NT2/D1 (cell line): ENCODE measurements around the gene MAP3K2.

ENCODE experiments used
- DNase-seq: peaks from one replicate; pipeline ENCODE4 v3.0.0-alpha.2; 2011; ENCODE audit warnings: low read depth, low spot score
- H3K27me3 ChIP-seq: 2 replicates; pipeline ENCODE4 v1.6.0; 2011; ENCODE audit warnings: mild to moderate bottlenecking; ENCODE audit not compliant: insufficient read length, insufficient read depth
- H3K36me3 ChIP-seq: 2 replicates; pipeline ENCODE4 v1.6.1; 2011; ENCODE audit warnings: mild to moderate bottlenecking, low read length, mixed read lengths; ENCODE audit not compliant: insufficient read depth, insufficient read length
- H3K4me1 ChIP-seq: 2 replicates; pipeline ENCODE4 v1.5.1; 2011; ENCODE audit not compliant: insufficient read depth, insufficient read length
- H3K4me3 ChIP-seq: 2 replicates; pipeline ENCODE4 v1.5.1; 2011; ENCODE audit warnings: low read depth; ENCODE audit not compliant: insufficient read length
- H3K9ac ChIP-seq: 2 replicates; pipeline ENCODE4 v1.6.0; 2011; ENCODE audit warnings: low read depth; ENCODE audit not compliant: insufficient read length
- H3K9me3 ChIP-seq: 2 replicates; pipeline ENCODE4 v1.5.1; 2011; ENCODE audit warnings: mild to moderate bottlenecking, low read length; ENCODE audit not compliant: insufficient read depth
- SUZ12 ChIP-seq: IDR thresholded peaks from 2 replicates; pipeline ENCODE4 v1.6.1; 2011; ENCODE audit not compliant: insufficient read length, insufficient read depth; ENCODE audit errors: extremely low read depth
- YY1 ChIP-seq: IDR thresholded peaks from 2 replicates; pipeline ENCODE4 v1.6.1; 2011; ENCODE audit not compliant: insufficient read length, insufficient read depth
- ZNF274 ChIP-seq: IDR thresholded peaks from 2 replicates; pipeline ENCODE4 v1.6.1; 2011; ENCODE audit warnings: mild to moderate bottlenecking, low read depth, low read length

The MAP3K2 gene

GRCh38 chr2:127351603-127352002, 36.2 kb downstream of the MAP3K2 start:
- peaks cover 15% of the 10 kb centered on the region; the same call in 1 of the 2 replicates for H3K9me3 ChIP-seq
- no peak overlapping the region for H3K9ac ChIP-seq
- no peaks in the 10 kb centered on the region for H3K4me1 ChIP-seq
- H3K27me3 ChIP-seq: no peaks in the 10 kb centered on the region
- DNase-seq: no peak
- no peak for TF ChIP-seq YY1
- TF ChIP-seq SUZ12: no peak
- TF ChIP-seq ZNF274: no peak
- H3K4me3 ChIP-seq: no peak overlapping the region
- H3K36me3 ChIP-seq: no peaks in the 10 kb centered on the region

DNA sequence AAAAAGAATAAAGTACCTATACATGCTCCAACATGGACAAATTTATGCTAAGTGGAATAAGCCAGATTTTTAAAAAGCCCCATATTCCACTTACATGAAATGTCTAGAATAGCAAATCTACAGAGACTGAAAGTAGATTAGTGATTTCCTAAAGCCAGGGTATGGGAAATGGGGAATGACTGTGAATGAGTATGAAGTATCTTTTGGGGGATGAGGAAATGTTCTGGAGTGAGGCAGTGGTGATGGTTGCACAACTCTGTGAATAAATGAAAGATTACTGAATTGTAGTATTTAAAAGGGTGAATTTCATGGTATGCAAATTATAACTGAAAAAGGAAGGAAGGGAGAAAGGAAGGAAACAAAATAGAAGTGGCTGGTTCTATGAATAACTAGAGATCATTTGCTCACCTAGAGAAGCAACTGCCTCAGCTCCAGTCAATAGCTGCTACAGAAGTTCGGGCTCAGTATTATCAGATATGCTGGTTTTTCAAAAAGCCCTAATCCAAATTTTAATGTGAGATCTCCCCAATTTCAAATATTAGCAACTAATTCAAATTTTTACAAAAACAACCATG, 39.3 kb downstream of the MAP3K2 start:
- H3K27me3 ChIP-seq: no peaks in the 10 kb centered on the region
- no peak for DNase-seq
- TF ChIP-seq SUZ12 (no peak), YY1 (no peak), ZNF274 (no peak)
- H3K9me3 ChIP-seq: peaks cover 11% of the 10 kb centered on the region; the same call in 1 of the 2 replicates
- H3K36me3 ChIP-seq: no peaks in the 10 kb centered on the region
- no peaks in the 10 kb centered on the region for H3K4me1 ChIP-seq
- H3K9ac ChIP-seq: no peak overlapping the region
- no peak overlapping the region for H3K4me3 ChIP-seq

DNA sequence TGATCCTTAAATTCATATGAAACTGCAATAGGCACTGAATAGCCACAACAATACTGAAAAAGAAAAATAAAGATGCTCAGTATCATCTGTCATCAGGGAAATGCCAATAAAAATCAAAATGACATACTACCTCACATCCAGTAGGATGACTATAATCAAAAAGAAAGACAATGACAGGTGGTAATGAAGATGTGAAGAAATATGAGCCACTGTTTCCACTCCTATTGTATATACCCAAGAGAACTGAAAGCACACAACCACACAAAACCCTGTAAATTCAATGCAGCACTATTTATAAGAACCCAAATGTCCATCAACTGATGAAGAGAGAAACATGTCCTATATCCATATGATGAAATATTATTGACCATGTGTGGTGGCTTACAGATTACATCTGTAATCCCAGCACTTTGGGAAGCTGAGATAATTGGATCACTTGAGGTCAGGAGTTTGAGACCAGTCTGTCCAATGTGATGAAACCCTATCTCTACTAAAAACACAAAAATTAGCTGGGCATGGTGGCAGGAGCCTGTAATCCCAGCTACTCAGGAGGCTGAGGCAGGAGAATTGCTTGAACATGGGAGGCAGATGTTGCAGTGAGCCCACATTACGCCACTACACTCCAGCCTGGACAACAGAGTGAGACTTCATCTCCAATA, 39.9 kb downstream of the MAP3K2 start:
- DNase-seq: no peak
- Histone ChIP-seq H3K9ac (no peak overlapping the region), H3K9me3 (peaks cover 11% of the 10 kb centered on the region; the same call in 1 of the 2 replicates), H3K4me1 (no peaks in the 10 kb centered on the region), H3K36me3 (no peaks in the 10 kb centered on the region), H3K4me3 (no peak overlapping the region), H3K27me3 (no peaks in the 10 kb centered on the region)
- TF ChIP-seq SUZ12 (no peak), ZNF274 (no peak), YY1 (no peak)

DNA sequence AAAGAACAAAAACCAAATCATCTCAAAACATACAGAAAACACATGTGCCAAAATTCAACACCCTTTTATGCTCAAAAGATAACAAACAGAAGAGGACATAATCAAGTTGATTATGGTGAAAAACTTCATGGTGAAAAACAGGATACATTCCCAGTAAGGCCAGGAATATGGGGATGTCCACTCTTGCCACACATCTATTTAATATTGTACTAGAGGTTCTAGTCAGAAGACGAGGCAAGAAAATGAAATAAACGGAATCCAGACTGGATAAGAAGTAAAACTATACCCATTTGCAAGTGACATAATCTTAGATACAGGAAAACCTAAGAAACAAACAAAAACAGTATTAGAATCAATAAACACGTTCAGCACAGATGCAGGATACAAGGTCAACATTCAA, 40.8 kb downstream of the MAP3K2 start:
- TF ChIP-seq SUZ12: no peak
- no peak for TF ChIP-seq YY1
- TF ChIP-seq ZNF274: no peak
- no peak for DNase-seq
- no peaks in the 10 kb centered on the region for H3K27me3 ChIP-seq

GRCh38 chr2:127343277-127343676, 44.5 kb downstream of the MAP3K2 start:
- TF ChIP-seq SUZ12 (no peak), ZNF274 (no peak), YY1 (no peak)
- H3K9ac ChIP-seq: no peak overlapping the region
- H3K9me3 ChIP-seq: no peaks in the 10 kb centered on the region
- no peak for DNase-seq
- H3K4me1 ChIP-seq: no peaks in the 10 kb centered on the region
- no peaks in the 10 kb centered on the region for H3K27me3 ChIP-seq
- peaks cover 11% of the 10 kb centered on the region for H3K36me3 ChIP-seq
- no peak overlapping the region for H3K4me3 ChIP-seq

More for the DNA sequence above, 40.8 kb downstream of the MAP3K2 start:
- Histone ChIP-seq H3K9ac (no peak overlapping the region), H3K4me3 (no peak overlapping the region), H3K9me3 (peaks cover 7% of the 10 kb centered on the region; the same call in 1 of the 2 replicates), H3K36me3 (peaks cover 5% of the 10 kb centered on the region), H3K4me1 (no peaks in the 10 kb centered on the region)

DNA sequence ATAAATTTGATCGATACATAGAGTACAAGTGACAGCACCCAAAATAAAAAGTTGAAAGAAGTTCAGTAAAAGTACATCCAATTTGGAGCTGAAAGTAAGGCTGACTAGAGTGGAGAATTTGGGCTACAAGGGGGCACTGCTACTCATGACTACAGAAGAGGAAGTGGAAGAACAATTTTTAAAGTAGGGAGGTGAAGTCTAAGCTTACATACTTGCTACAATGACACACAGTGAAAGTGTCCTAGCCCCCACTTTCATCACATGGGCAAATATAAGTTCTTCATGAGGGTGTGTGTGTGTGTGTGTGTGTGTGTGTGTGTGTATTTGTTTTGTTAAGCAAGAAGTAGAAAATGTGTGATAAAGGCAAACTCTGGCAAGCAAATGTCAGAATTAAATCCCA, 45.7 kb downstream of the MAP3K2 start:
- no peak for DNase-seq
- no peak overlapping the region for H3K9ac ChIP-seq
- H3K9me3 ChIP-seq: no peaks in the 10 kb centered on the region
- H3K4me1 ChIP-seq: no peaks in the 10 kb centered on the region
- TF ChIP-seq SUZ12 (no peak), ZNF274 (no peak)
- H3K36me3 ChIP-seq: peaks cover 21% of the 10 kb centered on the region
- no peaks in the 10 kb centered on the region for H3K27me3 ChIP-seq
- no peak overlapping the region for H3K4me3 ChIP-seq

- H3K9me3 ChIP-seq: no peaks in the 10 kb centered on the region
- H3K4me1 ChIP-seq: no peaks in the 10 kb centered on the region
- TF ChIP-seq YY1 (no peak), ZNF274 (no peak), SUZ12 (no peak)
- H3K36me3 ChIP-seq: peaks cover 39% of the 10 kb centered on the region
- H3K9ac ChIP-seq: no peak overlapping the region
- no peak overlapping the region for H3K4me3 ChIP-seq
- DNase-seq: no peak
- no peaks in the 10 kb centered on the region for H3K27me3 ChIP-seq
Measured at GRCh38 chr2:127332335-127332734, 55.4 kb downstream of the MAP3K2 start.
